ENCODE measurements around the gene RPS14. TPM values are rescaled to one million over a fixed set of nuclear protein-coding genes. Genes with fewer than 3 reads are reported as not detected.

The RPS14 gene
- total RNA-seq, 4 donors from 2014 or later, result 1,098 to 4,026 (median 2,484) TPM

DNA sequence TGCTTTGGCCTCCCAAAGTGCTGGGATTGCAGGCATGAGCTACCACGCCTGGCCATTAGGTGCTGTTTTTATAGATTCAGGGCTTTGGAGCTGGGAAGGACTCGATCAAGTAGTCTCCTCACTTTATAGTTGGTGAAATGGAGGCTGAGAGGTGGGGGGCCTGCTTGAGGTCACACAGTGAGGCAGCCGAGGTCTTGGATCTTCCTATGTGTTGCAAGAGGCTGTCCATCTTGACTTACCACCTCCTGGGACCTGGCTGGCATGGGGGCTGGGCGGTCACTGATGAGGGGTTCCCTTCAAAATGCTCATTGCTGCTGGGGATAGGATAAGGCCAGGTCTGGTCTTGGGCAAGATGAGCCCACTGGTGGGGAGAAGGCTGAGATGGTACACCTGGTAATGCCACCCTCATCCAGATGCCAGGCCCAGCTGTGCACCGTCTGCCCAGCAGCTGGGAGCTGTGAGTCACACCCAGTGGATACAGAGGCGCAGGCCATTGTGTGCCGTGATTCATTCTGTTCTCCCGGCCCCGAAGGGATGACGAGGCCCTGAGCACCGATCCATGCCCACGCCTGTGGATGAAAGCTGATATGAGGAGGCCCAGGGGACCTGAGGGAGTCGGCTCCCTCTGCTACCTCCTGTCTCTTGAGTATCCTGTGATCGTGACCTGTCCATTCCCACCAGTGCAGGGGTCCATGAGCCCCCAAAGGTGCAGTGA lies 47.9 kb upstream of the RPS14 start:
- WGBS, 2 donors, result 0% methylated on average over 1 to 2 of the region's 14 CpGs
- Histone ChIP-seq H3K4me3 (peak overlapping the region in 1 of 4 donors; percentile 42), H3K4me1 (peaks cover 76 to 98% (median 80%) of the 10 kb centered on the region in 3 donors), H3K9me3 (no peaks in the 10 kb centered on the region), H3K27me3 (no peaks in the 10 kb centered on the region), H3K27ac (peak overlapping the region; percentile 82 to 98 (median 92)), H3K36me3 (peaks cover 0 to 5% (median 0%) of the 10 kb centered on the region in 3 donors)
- intact Hi-C loops (cut with DNase I), result no loop called here
- DNase-seq, result no peak
- peak in 1 of 4 donors; percentile 39 for TF ChIP-seq POLR2A (IDR thresholded peaks at IDR 0.05)
- TF ChIP-seq, protein P1, sequence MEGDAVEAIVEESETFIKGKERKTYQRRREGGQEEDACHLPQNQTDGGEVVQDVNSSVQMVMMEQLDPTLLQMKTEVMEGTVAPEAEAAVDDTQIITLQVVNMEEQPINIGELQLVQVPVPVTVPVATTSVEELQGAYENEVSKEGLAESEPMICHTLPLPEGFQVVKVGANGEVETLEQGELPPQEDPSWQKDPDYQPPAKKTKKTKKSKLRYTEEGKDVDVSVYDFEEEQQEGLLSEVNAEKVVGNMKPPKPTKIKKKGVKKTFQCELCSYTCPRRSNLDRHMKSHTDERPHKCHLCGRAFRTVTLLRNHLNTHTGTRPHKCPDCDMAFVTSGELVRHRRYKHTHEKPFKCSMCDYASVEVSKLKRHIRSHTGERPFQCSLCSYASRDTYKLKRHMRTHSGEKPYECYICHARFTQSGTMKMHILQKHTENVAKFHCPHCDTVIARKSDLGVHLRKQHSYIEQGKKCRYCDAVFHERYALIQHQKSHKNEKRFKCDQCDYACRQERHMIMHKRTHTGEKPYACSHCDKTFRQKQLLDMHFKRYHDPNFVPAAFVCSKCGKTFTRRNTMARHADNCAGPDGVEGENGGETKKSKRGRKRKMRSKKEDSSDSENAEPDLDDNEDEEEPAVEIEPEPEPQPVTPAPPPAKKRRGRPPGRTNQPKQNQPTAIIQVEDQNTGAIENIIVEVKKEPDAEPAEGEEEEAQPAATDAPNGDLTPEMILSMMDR (IDR thresholded peaks at IDR 0.05), result peak in 3 of 6 experiments; percentile 10 to 20 (median 12)

DNA sequence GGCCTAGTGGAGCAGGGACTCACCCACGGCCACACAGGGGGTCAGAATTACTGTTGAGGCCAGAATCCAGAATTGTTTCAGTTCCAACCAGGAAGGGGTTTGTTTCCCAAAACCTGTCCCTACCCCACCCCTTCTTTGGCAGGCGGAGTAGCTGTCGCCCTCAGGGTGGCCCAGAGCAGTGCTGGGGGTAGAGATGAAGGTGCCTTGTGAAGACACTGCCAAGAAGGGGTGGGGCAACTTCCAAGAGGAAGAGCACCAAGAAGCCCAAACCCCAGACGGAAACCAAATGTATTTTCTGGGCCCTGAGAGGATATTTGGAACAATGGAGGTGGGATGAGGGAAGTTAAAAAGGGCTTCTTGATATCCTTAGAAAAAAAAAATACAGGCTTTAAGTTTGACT lies 47.0 kb upstream of the RPS14 start:
- WGBS, 2 donors, result 6 to 27% methylated on average over 2 of the region's 4 CpGs

DNA sequence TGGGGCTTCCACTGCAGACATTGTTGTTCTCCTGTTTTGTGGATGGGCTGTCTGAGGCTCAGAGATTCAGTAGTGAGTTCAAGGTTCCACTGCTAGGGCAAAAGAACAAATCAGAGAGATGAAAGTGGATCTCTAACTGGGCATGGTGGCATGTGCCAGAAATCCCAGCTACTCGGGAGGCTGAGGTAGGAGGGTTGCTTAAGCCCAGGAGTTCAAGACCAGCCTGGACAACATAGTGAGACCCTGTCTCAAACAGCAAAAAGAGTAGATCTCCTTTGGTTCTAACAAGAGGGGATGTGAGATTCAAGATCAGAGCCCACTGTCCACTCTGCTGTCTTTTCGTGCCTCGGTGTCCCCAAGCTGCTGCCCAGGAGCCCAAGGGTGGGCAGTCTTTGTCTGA lies 46.6 kb upstream of the RPS14 start:
- TF ChIP-seq, protein P1 (IDR thresholded peaks at IDR 0.05), result no peak
- no peak for TF ChIP-seq POLR2A (IDR thresholded peaks at IDR 0.05)
- DNase-seq, result no peak
- Histone ChIP-seq H3K36me3 (peaks cover 0 to 5% (median 0%) of the 10 kb centered on the region in 3 donors), H3K4me3 (no peak overlapping the region), H3K27me3 (no peaks in the 10 kb centered on the region), H3K4me1 (peaks cover 76 to 98% (median 80%) of the 10 kb centered on the region in 3 donors), H3K9me3 (no peaks in the 10 kb centered on the region), H3K27ac (peak overlapping the region; percentile 82 to 98 (median 88))
- WGBS, 2 donors, result 92 to 94% methylated on average over 3 of the region's 3 CpGs
- intact Hi-C loops (cut with DNase I), result no loop called here

More for the DNA sequence above, 47.0 kb upstream of the RPS14 start:
- H3K27ac ChIP-seq, result peak overlapping the region; percentile 82 to 98 (median 88)
- H3K36me3 ChIP-seq, result peaks cover 0 to 5% (median 0%) of the 10 kb centered on the region in 3 donors
- H3K4me3 ChIP-seq, result no peak overlapping the region
- H3K4me1 ChIP-seq, result peaks cover 76 to 98% (median 80%) of the 10 kb centered on the region in 3 donors
- no peaks in the 10 kb centered on the region for H3K27me3 ChIP-seq
- H3K9me3 ChIP-seq, result no peaks in the 10 kb centered on the region
- TF ChIP-seq POLR2A (IDR thresholded peaks at IDR 0.05), result no peak
- TF ChIP-seq, protein P1 (IDR thresholded peaks at IDR 0.05), result no peak
- intact Hi-C loops (cut with DNase I), result no loop called here
- DNase-seq, result no peak

DNA sequence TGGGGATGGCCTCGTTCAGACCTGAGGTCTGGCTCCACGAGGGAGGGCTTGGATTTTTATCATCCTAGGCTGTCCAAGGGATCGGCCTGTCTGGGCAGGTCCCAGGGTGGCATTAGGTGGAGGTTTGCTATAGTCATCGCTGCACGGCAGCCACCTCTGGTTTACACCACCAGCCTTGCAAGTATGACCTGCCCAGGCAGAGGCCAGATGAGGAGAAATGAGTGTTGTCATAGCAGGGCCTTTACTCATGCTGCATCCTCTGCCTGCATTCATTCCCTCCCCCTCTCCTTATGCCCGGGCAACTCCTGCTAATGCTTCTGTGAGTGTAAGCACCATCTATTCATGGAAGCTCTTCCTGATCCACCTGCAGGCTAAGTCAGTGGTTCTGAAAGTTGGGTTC lies 43.1 kb upstream of the RPS14 start:
- Histone ChIP-seq H3K4me1 (peaks cover 75 to 98% (median 80%) of the 10 kb centered on the region in 3 donors), H3K9me3 (no peaks in the 10 kb centered on the region), H3K36me3 (peaks cover 0 to 5% (median 0%) of the 10 kb centered on the region in 3 donors), H3K27me3 (no peaks in the 10 kb centered on the region), H3K27ac (peak overlapping the region; percentile 93 to 99 (median 98)), H3K4me3 (no peak overlapping the region)
- 31 to 36% methylated on average over 5 to 6 of the region's 6 CpGs for WGBS, 2 donors
- intact Hi-C loops (cut with DNase I), result no loop called here
- no peak for DNase-seq
- TF ChIP-seq, protein P1 (IDR thresholded peaks at IDR 0.05), result no peak
- no peak for TF ChIP-seq POLR2A (IDR thresholded peaks at IDR 0.05)

DNA sequence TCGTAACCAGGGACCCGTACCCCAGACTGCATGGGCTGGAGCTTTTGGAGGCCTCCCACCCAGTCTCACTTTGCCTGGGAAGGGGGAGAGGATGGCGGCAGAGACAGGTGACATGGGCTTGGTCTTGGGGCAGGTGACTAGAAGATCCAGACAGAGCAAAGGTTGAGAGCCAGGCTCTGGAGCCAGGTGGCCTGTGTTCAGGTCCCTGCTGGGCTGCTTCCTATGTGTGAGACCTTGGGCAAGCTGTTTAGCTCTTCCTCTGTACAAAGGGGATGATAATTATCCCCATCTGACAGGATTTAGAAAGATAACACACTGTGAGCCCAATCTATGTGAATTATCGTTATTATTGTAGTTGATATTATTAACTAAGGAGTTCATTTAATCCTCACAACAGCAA lies 42.3 kb upstream of the RPS14 start:
- no peak for DNase-seq
- Histone ChIP-seq H3K4me1 (peaks cover 69 to 98% (median 80%) of the 10 kb centered on the region in 3 donors), H3K27ac (peak overlapping the region; percentile 93 to 99 (median 98)), H3K9me3 (no peaks in the 10 kb centered on the region), H3K36me3 (peaks cover 0 to 5% (median 0%) of the 10 kb centered on the region in 3 donors), H3K4me3 (no peak overlapping the region), H3K27me3 (no peaks in the 10 kb centered on the region)
- no peak for TF ChIP-seq POLR2A (IDR thresholded peaks at IDR 0.05)
- TF ChIP-seq, protein P1 (IDR thresholded peaks at IDR 0.05), result no peak
- intact Hi-C loops (cut with DNase I), result no loop called here
- WGBS, 2 donors, result 30 to 67% methylated on average over 1 to 4 of the region's 4 CpGs

Measured in esophagus squamous epithelium (tissue), 5 donors.